Mesenchymal stem cell (in vitro differentiated cells and primary cell): ENCODE results near the gene TMEM72.
A peak's percentile ranks its signal among the peaks of the same experiment; 100 is the strongest.

ENCODE experiments used
- DNase-seq: peaks from one replicate; pipeline ENCODE4 v3.0.0-alpha.2; 2013
- H2AFZ ChIP-seq: one replicate; pipeline ENCODE4 v1.6.1; 2013; ENCODE audit warnings: low read depth, mild to moderate bottlenecking, control low read depth, inconsistent platforms, low read length, moderate library complexity
- H2AK5ac ChIP-seq: 2 replicates; pipeline ENCODE4 v1.6.1; 2013; ENCODE audit warnings: low read length, moderate library complexity, mild to moderate bottlenecking, inconsistent platforms; ENCODE audit not compliant: severe bottlenecking
- H2BK120ac ChIP-seq: one replicate; pipeline ENCODE4 v1.6.1; 2013; ENCODE audit warnings: low read depth, mild to moderate bottlenecking, inconsistent platforms, low read length, moderate library complexity
- H2BK12ac ChIP-seq, 2 experiments: one replicate each; pipeline ENCODE4 v1.6.1; 2013; ENCODE audit warnings: inconsistent platforms in 2 of 2, low read length in 2 of 2, mild to moderate bottlenecking in 2 of 2, moderate library complexity in 2 of 2, control low read depth in 1 of 2
- H2BK15ac ChIP-seq: one replicate; pipeline ENCODE4 v1.6.1; 2013; ENCODE audit warnings: mild to moderate bottlenecking, low read depth, inconsistent platforms; ENCODE audit not compliant: poor library complexity, severe bottlenecking
- H2BK5ac ChIP-seq: 2 replicates; pipeline ENCODE4 v1.6.1; 2013; ENCODE audit warnings: low read depth, mild to moderate bottlenecking, low read length, control low read depth, inconsistent platforms; ENCODE audit not compliant: poor library complexity, severe bottlenecking
- H3K14ac ChIP-seq, 2 experiments: one replicate each; pipeline ENCODE4 v1.6.1; 2013; ENCODE audit warnings: inconsistent platforms in 2 of 2, low read length in 2 of 2, control low read depth in 1 of 2, mild to moderate bottlenecking in 1 of 2, moderate library complexity in 1 of 2
- H3K18ac ChIP-seq, 2 experiments: one replicate each; pipeline ENCODE4 v1.6.1; 2013; ENCODE audit warnings: inconsistent platforms in 2 of 2, low read length in 2 of 2, control low read depth in 1 of 2, low read depth in 1 of 2, mild to moderate bottlenecking in 1 of 2
- H3K23ac ChIP-seq, 2 experiments: one replicate each; pipeline ENCODE4 v1.6.1; 2013; ENCODE audit warnings: inconsistent platforms in 2 of 2, low read length in 2 of 2, mild to moderate bottlenecking in 2 of 2, moderate library complexity in 2 of 2, control low read depth in 1 of 2
- H3K27ac ChIP-seq: 2 replicates; pipeline ENCODE4 v1.5.1; 2013; ENCODE audit warnings: mild to moderate bottlenecking, moderate library complexity, low read length, control low read depth, inconsistent platforms; ENCODE audit not compliant: poor library complexity, severe bottlenecking
- H3K27me3 ChIP-seq, 2 experiments: 2 replicates each; pipeline versions ENCODE4 v1.6.1 to v1.7.0; 2013; ENCODE audit warnings: low read length in 2 of 2, mild to moderate bottlenecking in 2 of 2, moderate library complexity in 2 of 2, control low read depth in 1 of 2, inconsistent platforms in 1 of 2; ENCODE audit not compliant: control insufficient read depth in 1 of 2, insufficient read depth in 1 of 2
- H3K36me3 ChIP-seq, 2 experiments: 2 replicates each; pipeline versions ENCODE4 v1.6.1 to v1.7.0; 2013; ENCODE audit warnings: low read length in 2 of 2, control low read depth in 1 of 2, inconsistent platforms in 1 of 2, low read depth in 1 of 2, mild to moderate bottlenecking in 1 of 2; ENCODE audit not compliant: insufficient read depth in 2 of 2, control insufficient read depth in 1 of 2
- H3K4ac ChIP-seq, 2 experiments: one replicate each; pipeline ENCODE4 v1.6.1; 2013; ENCODE audit warnings: inconsistent platforms in 2 of 2, low read length in 2 of 2, mild to moderate bottlenecking in 2 of 2, moderate library complexity in 2 of 2, control low read depth in 1 of 2, low read depth in 1 of 2
- H3K4me1 ChIP-seq: 2 replicates; pipeline ENCODE4 v1.6.1; 2013; ENCODE audit warnings: low read depth, low read length, control low read depth; ENCODE audit not compliant: control insufficient read depth, insufficient read depth
- H3K4me2 ChIP-seq: 2 replicates; pipeline ENCODE4 v1.6.1; 2013; ENCODE audit warnings: low read length, mild to moderate bottlenecking, inconsistent platforms; ENCODE audit not compliant: poor library complexity, severe bottlenecking
- H3K4me3 ChIP-seq, 2 experiments: 2 replicates each; pipeline versions ENCODE4 v1.5.1 to v1.7.0; 2013; ENCODE audit warnings: low read length in 2 of 2, mild to moderate bottlenecking in 2 of 2, control low read depth in 1 of 2, low read depth in 1 of 2; ENCODE audit not compliant: insufficient read depth in 1 of 2
- H3K79me1 ChIP-seq: replicated peaks from 2 replicates; pipeline ENCODE4 v1.6.1; 2013; ENCODE audit warnings: mild to moderate bottlenecking, control low read depth, low read length, inconsistent platforms; ENCODE audit not compliant: poor library complexity, severe bottlenecking
- H3K9ac ChIP-seq: 2 replicates; pipeline ENCODE4 v1.7.0; 2013; ENCODE audit warnings: mild to moderate bottlenecking, low read length, moderate library complexity
- H3K9me3 ChIP-seq: 2 replicates; pipeline ENCODE4 v1.7.0; 2013; ENCODE audit warnings: mild to moderate bottlenecking, low read length; ENCODE audit not compliant: control insufficient read depth
- H4K8ac ChIP-seq: one replicate; pipeline ENCODE4 v1.6.1; 2013; ENCODE audit warnings: inconsistent platforms, mild to moderate bottlenecking, low read length, moderate library complexity
- H4K91ac ChIP-seq: one replicate; pipeline ENCODE4 v1.6.1; 2013; ENCODE audit warnings: mild to moderate bottlenecking, low read length, inconsistent platforms
- WGBS: methylation state at CpG from one replicate; pipeline ENCODE4 v1.1.7; 2013; ENCODE audit warnings: mixed read lengths; 5-methylcytosine and 5-hydroxymethylcytosine counted together

Gene TMEM72

GRCh38 chr10:44946205-44946604 lies 35.1 kb downstream of the TMEM72 start:
- H2BK15ac ChIP-seq, result no peak overlapping the region
- no peak overlapping the region for H2AK5ac ChIP-seq
- peak overlapping the region in 1 of 2 experiments; percentile 58 for H2BK12ac ChIP-seq
- H3K4ac ChIP-seq, result no peak overlapping the region
- no peak overlapping the region for H3K27ac ChIP-seq
- WGBS, result 78% methylated on average over 2 of the region's 2 CpGs
- no peaks in the 10 kb centered on the region for H3K27me3 ChIP-seq
- H4K91ac ChIP-seq, result no peak overlapping the region
- H3K4me1 ChIP-seq, result peaks cover 24% of the 10 kb centered on the region
- H3K79me1 ChIP-seq, result peaks cover 4% of the 10 kb centered on the region
- no peak overlapping the region for H3K4me3 ChIP-seq
- DNase-seq, result peak; percentile 44
- no peak overlapping the region for H2BK120ac ChIP-seq
- H4K8ac ChIP-seq, result peak overlapping the region; percentile 45
- H3K9ac ChIP-seq, result no peak overlapping the region
- H3K36me3 ChIP-seq, result peaks cover 0 to 6% of the 10 kb centered on the region in 2 experiments
- no peak overlapping the region for H3K23ac ChIP-seq
- peaks cover 19% of the 10 kb centered on the region for H3K9me3 ChIP-seq
- H2BK5ac ChIP-seq, result no peak overlapping the region
- no peak overlapping the region for H3K4me2 ChIP-seq
- H2AFZ ChIP-seq, result no peak overlapping the region
- H3K14ac ChIP-seq, result no peak overlapping the region
- H3K18ac ChIP-seq, result no peak overlapping the region

DNA sequence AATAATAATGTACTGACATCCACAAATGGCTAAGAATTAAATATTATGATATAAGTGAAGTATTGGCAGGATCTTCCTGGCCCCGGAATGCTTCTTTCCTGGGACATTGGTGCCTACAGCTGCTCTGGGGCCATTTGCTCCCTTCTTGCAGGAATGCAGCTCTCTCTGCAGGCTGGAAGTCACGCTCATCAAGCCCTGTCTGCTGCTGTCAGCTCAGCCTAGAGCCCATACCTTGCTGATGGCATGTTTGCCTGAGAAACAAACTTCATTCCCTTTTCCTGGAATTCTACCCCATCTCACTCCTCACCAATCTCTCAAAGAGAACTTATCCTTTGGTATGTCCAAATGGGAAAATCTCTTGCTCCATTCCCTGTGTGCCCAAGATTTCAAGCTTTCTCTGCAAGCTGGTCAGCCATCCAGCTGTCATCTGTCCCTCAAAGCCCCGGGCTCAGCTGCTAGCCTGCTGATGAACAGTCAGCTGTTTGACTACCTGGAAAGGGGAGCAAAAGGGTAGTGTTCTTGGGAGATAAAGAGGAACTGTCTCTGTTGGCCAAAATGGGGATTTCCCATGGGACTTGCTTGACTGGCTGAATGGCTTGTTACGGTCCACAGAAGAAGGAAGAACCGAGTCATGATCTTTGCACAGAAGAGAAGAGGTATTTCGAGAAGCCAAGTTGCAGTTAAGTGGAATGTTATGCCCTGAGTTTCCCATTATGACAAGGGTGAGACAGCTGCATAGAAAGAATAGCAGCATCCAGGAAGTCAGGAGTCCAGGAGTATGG lies 36.4 kb downstream of the TMEM72 start:
- Histone ChIP-seq H3K4me2 (no peak overlapping the region), H2BK12ac (no peak overlapping the region), H2BK15ac (no peak overlapping the region), H3K18ac (no peak overlapping the region), H2AFZ (no peak overlapping the region), H2BK120ac (no peak overlapping the region), H3K9ac (no peak overlapping the region), H4K91ac (no peak overlapping the region), H3K79me1 (peaks cover 4% of the 10 kb centered on the region), H2AK5ac (no peak overlapping the region), H3K9me3 (peaks cover 17% of the 10 kb centered on the region), H3K4ac (no peak overlapping the region), H4K8ac (no peak overlapping the region), H3K4me3 (no peak overlapping the region), H3K14ac (no peak overlapping the region), H3K36me3 (peaks cover 0 to 6% of the 10 kb centered on the region in 2 experiments), H3K27ac (peak overlapping the region; percentile 10), H3K27me3 (no peaks in the 10 kb centered on the region), H2BK5ac (no peak overlapping the region), H3K23ac (no peak overlapping the region), H3K4me1 (peaks cover 24% of the 10 kb centered on the region)
- 80% methylated on average over 6 of the region's 6 CpGs for WGBS
- no peak for DNase-seq

GRCh38 chr10:44948642-44949041 lies 37.5 kb downstream of the TMEM72 start:
- Histone ChIP-seq H3K9ac (no peak overlapping the region), H4K8ac (no peak overlapping the region), H3K36me3 (peaks cover 0 to 6% of the 10 kb centered on the region in 2 experiments), H3K14ac (no peak overlapping the region), H2BK15ac (no peak overlapping the region), H3K27ac (no peak overlapping the region), H2BK5ac (no peak overlapping the region), H4K91ac (no peak overlapping the region), H3K4ac (no peak overlapping the region), H3K18ac (no peak overlapping the region), H3K27me3 (no peaks in the 10 kb centered on the region), H2AFZ (no peak overlapping the region), H3K4me2 (no peak overlapping the region), H3K4me1 (peaks cover 31% of the 10 kb centered on the region), H2BK12ac (no peak overlapping the region), H3K4me3 (no peak overlapping the region), H3K23ac (no peak overlapping the region), H3K79me1 (peaks cover 5% of the 10 kb centered on the region), H2AK5ac (no peak overlapping the region), H3K9me3 (peaks cover 17% of the 10 kb centered on the region), H2BK120ac (no peak overlapping the region)
- no peak for DNase-seq
- WGBS, result 100% methylated on average over 1 of the region's 1 CpG

DNA sequence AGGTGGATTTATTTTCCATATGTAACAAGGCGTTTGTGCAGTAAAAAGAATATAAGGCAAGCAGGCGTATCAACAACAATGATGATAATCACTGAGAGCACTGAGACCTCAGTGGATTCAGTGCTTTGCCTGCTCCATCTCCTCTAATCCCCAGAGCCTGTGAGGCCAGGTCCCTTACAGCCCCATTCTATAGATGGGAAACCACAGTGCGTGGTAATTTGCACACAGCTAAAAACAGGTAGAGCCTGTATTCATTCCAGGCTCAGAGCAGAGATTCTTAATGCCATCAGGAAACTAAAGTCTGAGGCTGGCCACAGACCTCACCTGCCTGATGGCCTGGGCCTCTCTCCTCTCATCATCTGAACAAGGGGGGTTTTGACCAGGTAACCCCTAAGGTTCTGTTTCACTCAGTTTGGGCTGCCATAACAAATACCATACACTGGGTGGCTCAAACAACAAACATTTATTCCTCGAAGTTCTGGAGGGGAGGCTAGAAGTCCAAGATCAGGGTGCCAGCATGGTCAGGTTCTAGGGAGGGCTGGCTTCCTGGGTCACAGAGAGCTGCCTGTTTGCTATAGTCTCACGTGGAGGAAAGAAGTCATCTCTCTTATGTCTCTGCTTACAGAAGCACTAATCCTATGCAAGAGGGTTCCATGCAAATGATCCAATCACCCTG lies 38.1 kb downstream of the TMEM72 start:
- Histone ChIP-seq H2BK5ac (no peak overlapping the region), H3K9me3 (peaks cover 13% of the 10 kb centered on the region), H3K27me3 (no peaks in the 10 kb centered on the region), H2BK120ac (no peak overlapping the region), H4K8ac (no peak overlapping the region), H3K9ac (no peak overlapping the region), H3K14ac (no peak overlapping the region), H2BK12ac (no peak overlapping the region), H3K4ac (no peak overlapping the region), H3K4me1 (peaks cover 31% of the 10 kb centered on the region), H2BK15ac (no peak overlapping the region), H3K4me3 (no peak overlapping the region), H3K36me3 (peaks cover 0 to 6% of the 10 kb centered on the region in 2 experiments), H3K4me2 (no peak overlapping the region), H3K27ac (no peak overlapping the region), H4K91ac (no peak overlapping the region), H3K23ac (no peak overlapping the region), H3K79me1 (peaks cover 5% of the 10 kb centered on the region), H2AFZ (no peak overlapping the region), H3K18ac (no peak overlapping the region), H2AK5ac (peak overlapping the region; percentile 14)
- WGBS, result 86% methylated on average over 4 of the region's 5 CpGs
- DNase-seq, result no peak
